Omental fat pad (tissue), 4 donors: ENCODE data around the gene TEPSIN. TPM values are rescaled to one million over a fixed set of nuclear protein-coding genes. Genes with fewer than 3 reads are reported as not detected.

ENCODE experiments used
- ATAC-seq: fragments of 150-250 bp; one replicate; pipeline ENCODE4 v1.9.1; 2016; ENCODE audit warnings: mild to moderate bottlenecking, moderate library complexity; ENCODE audit not compliant: low FRiP score
- DNase-seq: peaks from one replicate; pipeline ENCODE4 v3.0.0-alpha.2; 2019; ENCODE audit warnings: low spot score
- total RNA-seq, 4 donors: library from RNA; depleted of rRNA; stranded (reverse); fragments of >200 nt; gene quantifications; one replicate each; pipeline ENCODE4 v1.1.0, GENCODE V29; 2016
- TF ChIP-seq, protein P1 (sequence below), 3 donors: fragments of 450-650 bp; IDR thresholded peaks; one replicate each; pipeline ENCODE4 v1.5.1; 2016 to 2017; ENCODE audit warnings: antibody characterized with exemption in 3 of 3, mild to moderate bottlenecking in 3 of 3, moderate library complexity in 2 of 3

The TEPSIN gene
- total RNA-seq, 4 donors from 2014 or later: 15.1 to 56.1 (median 33.2) TPM

DNA sequence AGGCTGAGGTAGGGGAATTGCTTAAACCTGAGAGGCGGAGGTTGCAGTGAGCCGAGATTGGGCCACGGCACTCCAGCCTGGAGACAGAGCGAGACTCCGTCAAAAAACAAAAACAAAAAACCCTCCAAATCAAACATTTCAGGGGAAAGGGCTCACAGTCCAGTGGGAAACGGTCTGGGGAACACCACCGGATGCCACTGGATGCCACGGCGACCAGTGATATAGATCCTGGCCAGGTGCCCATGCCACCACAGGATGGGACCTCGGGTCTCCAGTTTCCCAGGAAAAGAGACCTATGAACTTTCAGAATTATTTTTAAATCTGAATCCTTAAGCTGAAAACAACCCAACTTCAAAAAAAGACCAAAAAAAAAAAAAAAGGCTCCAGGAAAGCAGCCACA, 28.4 kb downstream of the TEPSIN start:
- DNase-seq (no peak), ATAC-seq (no peak)
- TF ChIP-seq, protein P1, sequence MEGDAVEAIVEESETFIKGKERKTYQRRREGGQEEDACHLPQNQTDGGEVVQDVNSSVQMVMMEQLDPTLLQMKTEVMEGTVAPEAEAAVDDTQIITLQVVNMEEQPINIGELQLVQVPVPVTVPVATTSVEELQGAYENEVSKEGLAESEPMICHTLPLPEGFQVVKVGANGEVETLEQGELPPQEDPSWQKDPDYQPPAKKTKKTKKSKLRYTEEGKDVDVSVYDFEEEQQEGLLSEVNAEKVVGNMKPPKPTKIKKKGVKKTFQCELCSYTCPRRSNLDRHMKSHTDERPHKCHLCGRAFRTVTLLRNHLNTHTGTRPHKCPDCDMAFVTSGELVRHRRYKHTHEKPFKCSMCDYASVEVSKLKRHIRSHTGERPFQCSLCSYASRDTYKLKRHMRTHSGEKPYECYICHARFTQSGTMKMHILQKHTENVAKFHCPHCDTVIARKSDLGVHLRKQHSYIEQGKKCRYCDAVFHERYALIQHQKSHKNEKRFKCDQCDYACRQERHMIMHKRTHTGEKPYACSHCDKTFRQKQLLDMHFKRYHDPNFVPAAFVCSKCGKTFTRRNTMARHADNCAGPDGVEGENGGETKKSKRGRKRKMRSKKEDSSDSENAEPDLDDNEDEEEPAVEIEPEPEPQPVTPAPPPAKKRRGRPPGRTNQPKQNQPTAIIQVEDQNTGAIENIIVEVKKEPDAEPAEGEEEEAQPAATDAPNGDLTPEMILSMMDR (IDR thresholded peaks at IDR 0.05): no peak

DNA sequence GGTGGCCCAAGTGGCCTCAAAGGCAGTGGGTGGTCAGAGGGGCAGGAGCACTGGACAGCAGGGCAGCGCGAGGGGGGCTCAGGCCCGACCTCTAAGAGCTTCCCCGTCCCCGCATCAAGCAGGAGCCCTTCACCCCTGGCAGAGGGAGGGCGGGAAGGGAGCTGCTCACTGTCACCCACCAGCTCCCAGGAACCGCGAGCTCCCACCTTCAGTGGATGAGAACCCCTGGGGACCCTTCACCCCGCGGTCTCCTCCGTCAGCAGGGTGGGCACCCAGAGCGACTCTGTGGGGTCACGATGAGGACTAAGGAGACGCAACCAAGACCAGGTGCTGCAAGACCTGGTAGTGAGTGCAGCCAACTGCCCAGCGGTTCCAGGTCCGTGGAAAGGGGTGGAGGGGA, 29.7 kb downstream of the TEPSIN start:
- ATAC-seq (no peak), DNase-seq (no peak)
- TF ChIP-seq, protein P1 (IDR thresholded peaks at IDR 0.05): no peak

DNA sequence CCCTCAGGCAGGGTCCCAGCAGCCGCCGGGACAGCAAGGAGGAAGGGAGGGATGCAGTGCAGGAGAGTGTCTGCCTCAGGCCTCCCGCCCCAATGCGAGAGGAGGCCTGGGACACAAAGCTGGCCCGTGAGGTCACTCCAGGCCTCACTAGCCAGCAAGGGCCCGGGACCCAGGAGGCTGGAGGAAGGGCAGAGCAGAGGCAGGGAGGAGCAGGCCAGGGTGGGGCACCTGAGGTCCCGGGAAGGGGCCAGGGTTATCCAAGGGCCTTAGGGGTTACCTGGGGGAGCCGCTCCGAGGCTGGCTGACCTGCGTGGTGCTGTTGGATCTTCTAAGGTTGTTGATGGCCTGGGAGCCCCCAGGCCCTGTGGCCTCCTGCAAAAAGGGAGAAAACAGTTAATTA, 30.2 kb downstream of the TEPSIN start:
- TF ChIP-seq, protein P1 (IDR thresholded peaks at IDR 0.05): no peak
- no peak for ATAC-seq

DNA sequence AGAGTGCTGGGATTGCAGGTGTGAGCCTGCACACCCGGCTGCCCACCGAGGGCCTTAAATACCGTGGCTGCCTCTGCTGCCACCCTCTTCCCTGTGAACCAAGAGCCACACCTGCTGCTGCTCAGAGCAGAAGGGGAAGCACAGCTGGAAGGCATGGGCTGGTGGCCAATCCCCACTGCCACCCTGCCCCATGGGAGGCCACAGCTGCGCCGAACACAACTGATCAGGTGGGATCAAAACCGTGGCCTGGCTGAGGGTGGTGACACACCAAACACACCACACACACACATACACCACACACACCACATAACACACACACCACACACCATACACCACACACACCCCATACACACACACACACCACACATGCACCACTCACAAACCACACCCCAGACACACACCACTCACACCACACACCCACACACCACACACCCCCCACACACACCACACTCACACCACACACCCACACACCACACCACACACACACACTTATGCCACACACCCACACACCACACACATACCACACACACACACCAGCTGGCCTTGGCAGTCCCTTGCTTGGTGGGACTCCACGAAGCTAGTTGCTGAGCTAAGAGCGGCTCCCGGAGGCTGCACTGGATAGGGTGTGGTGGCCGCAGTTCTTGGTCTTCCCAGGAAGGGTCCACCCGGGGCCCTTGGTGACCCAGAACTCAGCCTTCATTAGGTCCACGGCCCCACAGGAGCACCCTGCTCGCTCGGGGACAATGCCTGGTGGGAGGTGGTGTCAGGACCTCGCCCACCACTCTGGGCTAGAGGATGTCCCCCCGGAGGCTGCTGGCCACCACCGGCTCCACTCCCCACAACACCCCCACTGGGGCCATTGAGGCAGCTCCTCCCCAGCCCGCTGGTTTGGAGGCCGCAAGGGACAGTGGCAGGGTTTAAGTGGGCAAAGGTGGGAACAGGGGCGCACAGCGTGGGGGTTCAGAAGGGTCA, 31.0 kb downstream of the TEPSIN start:
- ATAC-seq (no peak), DNase-seq (no peak)
- TF ChIP-seq, protein P1 (IDR thresholded peaks at IDR 0.05): no peak

More for the DNA sequence above, 30.2 kb downstream of the TEPSIN start:
- no peak for DNase-seq

DNA sequence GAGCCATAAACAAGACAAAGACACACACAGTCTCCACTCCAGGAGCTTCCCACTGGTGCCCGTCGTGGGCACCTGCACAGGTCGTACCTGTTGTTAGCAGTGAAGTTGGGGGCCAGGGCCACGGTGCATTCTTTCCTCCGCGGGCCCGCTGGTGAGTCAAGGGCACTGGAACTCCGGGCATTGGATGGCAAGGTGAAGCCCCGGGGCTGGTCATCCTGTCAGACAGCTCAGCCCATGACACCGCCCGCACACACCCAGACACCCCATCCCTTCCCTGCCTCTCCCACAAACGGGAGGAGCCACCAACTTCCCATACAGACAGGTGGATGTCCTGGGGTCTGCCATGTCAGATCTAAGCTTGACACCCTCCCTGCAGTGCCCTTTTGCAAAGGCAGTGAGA, 32.2 kb downstream of the TEPSIN start:
- TF ChIP-seq, protein P1 (IDR thresholded peaks at IDR 0.05): no peak
- ATAC-seq: no peak
- DNase-seq: no peak

DNA sequence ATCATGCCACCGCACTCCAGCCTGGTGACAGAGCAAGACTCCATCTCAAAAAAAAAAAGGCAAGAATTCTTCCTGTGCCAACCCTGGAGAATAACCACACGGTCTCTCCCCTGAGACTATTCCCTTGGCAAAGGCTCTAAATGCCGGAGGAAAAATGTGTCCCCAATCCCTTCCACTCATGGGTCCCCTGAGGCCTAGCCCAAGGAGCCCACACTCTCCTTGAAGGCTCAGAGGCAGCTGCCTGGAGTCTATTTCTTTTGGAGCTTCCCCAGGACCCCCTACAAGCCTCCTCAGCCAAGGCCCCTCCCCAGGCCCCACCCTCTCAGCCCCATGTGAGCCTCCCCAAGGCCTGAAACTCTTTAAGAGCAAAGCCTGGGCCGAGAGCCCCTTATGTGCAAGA, 32.7 kb downstream of the TEPSIN start:
- DNase-seq: no peak
- TF ChIP-seq, protein P1 (IDR thresholded peaks at IDR 0.05): no peak
- ATAC-seq: no peak

DNA sequence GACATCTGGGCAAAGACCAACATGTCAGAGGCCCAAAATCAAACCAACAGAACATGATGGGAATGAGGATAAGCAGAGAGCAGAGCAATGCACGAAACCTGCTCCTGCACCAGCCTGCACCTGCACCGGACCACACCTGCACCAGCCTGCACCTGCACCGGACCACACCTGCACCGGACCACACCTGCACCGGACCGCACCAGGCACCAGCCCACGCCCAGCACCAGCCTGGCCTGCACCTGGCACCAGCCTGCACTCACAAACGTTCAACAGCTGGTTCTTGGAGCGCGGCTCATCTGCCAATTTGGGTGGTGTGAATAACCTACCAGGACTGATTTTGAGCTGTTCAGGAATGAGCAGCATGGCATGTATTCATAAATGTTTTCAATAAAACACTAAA, 34.3 kb downstream of the TEPSIN start:
- ATAC-seq: no peak
- DNase-seq: no peak
- TF ChIP-seq, protein P1 (IDR thresholded peaks at IDR 0.05): no peak
